ENCODE data around the gene RAB30.
A peak's percentile ranks its signal among the peaks of the same experiment; 100 is the strongest.

The RAB30 gene

GRCh38 chr11:83071567-83072349, at the start of gene RAB30:
Gene RAB30 (minus strand): TSS chr11:83071897. CDS start chr11:82997316, 74,581 bp downstream.
- DNase-seq (ENCODE audit: low read depth in 2 of 2) = peak; percentile 79

- no peak for DNase-seq (ENCODE audit: low read depth in 2 of 2)
Observed at GRCh38 chr11:83120327-83120726, 48.6 kb upstream of the RAB30 start.

- no peak for DNase-seq (ENCODE audit: low read depth in 2 of 2)
Observed at GRCh38 chr11:83119216-83119615, 47.5 kb upstream of the RAB30 start.

GRCh38 chr11:83118814-83119213, 47.1 kb upstream of the RAB30 start:
- no peak for DNase-seq (ENCODE audit: low read depth in 2 of 2)

- no peak for DNase-seq (ENCODE audit: low read depth in 2 of 2)
Observed at GRCh38 chr11:83116015-83116641, 44.4 kb upstream of the RAB30 start.

GRCh38 chr11:83115551-83115950, 43.9 kb upstream of the RAB30 start:
- no peak for DNase-seq (ENCODE audit: low read depth in 2 of 2)

GRCh38 chr11:83115026-83115425, 43.3 kb upstream of the RAB30 start:
- no peak for DNase-seq (ENCODE audit: low read depth in 2 of 2)

- no peak for DNase-seq (ENCODE audit: low read depth in 2 of 2)
Observed at GRCh38 chr11:83112886-83113285, 41.2 kb upstream of the RAB30 start.

- no peak for DNase-seq (ENCODE audit: low read depth in 2 of 2)
Observed at GRCh38 chr11:83105168-83105567, 33.5 kb upstream of the RAB30 start.

- DNase-seq (ENCODE audit: low read depth in 2 of 2) = no peak
Observed at GRCh38 chr11:83102834-83103233, 31.1 kb upstream of the RAB30 start.

- no peak for DNase-seq (ENCODE audit: low read depth in 2 of 2)
Observed at GRCh38 chr11:83097429-83098075, 25.9 kb upstream of the RAB30 start.

- no peak for DNase-seq (ENCODE audit: low read depth in 2 of 2)
Observed at GRCh38 chr11:83093634-83094033, 21.9 kb upstream of the RAB30 start.

- no peak for DNase-seq (ENCODE audit: low read depth in 2 of 2)
Observed at GRCh38 chr11:83092488-83093384, 21.0 kb upstream of the RAB30 start.

GRCh38 chr11:83088965-83089364, 17.3 kb upstream of the RAB30 start:
- no peak for DNase-seq (ENCODE audit: low read depth in 2 of 2)

GRCh38 chr11:83087035-83087434, 15.3 kb upstream of the RAB30 start:
- DNase-seq (ENCODE audit: low read depth in 2 of 2) = no peak

- DNase-seq (ENCODE audit: low read depth in 2 of 2) = no peak
Observed at GRCh38 chr11:83079820-83080219, 8.1 kb upstream of the RAB30 start.

GRCh38 chr11:83078269-83078668, 6.6 kb upstream of the RAB30 start:
- no peak for DNase-seq (ENCODE audit: low read depth in 2 of 2)

- no peak for DNase-seq (ENCODE audit: low read depth in 2 of 2)
Observed at GRCh38 chr11:83073884-83074283, 2.2 kb upstream of the RAB30 start.

GRCh38 chr11:83073258-83073657, 1.6 kb upstream of the RAB30 start:
- DNase-seq (ENCODE audit: low read depth in 2 of 2) = no peak

- no peak for DNase-seq (ENCODE audit: low read depth in 2 of 2)
Observed at GRCh38 chr11:83072350-83073242, 899 bp upstream of the RAB30 start.

All from stimulated activated CD8-positive, alpha-beta memory T cell treated with anti-CD3 and anti-CD28 coated beads, Interleukin-7, amount 100 ng/mL, for 1 hour (primary cell).